Measurements from ENCODE around the gene LITAF. TPM values are rescaled to one million over a fixed set of nuclear protein-coding genes. Genes with fewer than 3 reads are reported as not detected.

Gene LITAF
- total and polyA plus RNA-seq, 4 donors, result 5.2 to 65.2 (median 36.0) TPM

- peaks cover 0 to 3% (median 0%) of the 10 kb centered on the region in 4 donors for H3K4me1 ChIP-seq (ENCODE audit: control insufficient read depth in 4 of 4, insufficient read depth in 4 of 4, low read length in 3 of 4)
- DNase-seq (ENCODE audit: low spot score), result no peak
Observed at GRCh38 chr16:11629071-11630030, 42.6 kb upstream of the LITAF start.

GRCh38 chr16:11627822-11628457 is 41.2 kb upstream of the LITAF start:
- Histone ChIP-seq H3K27ac (ENCODE audit: low read depth in 1 of 2, low read length in 2 of 2) (no peak overlapping the region), H3K4me3 (ENCODE audit: low read depth in 1 of 3, low read length in 3 of 3) (no peak overlapping the region), H3K4me1 (ENCODE audit: control insufficient read depth in 4 of 4, insufficient read depth in 4 of 4, low read length in 3 of 4) (peaks cover 0 to 3% (median 0%) of the 10 kb centered on the region in 4 donors), H3K9me3 (ENCODE audit: control insufficient read depth in 4 of 4, low read length in 3 of 4) (no peaks in the 10 kb centered on the region), H3K27me3 (ENCODE audit: control insufficient read depth in 4 of 4, insufficient read depth in 4 of 4, low read length in 3 of 4) (no peaks in the 10 kb centered on the region), H3K36me3 (ENCODE audit: control insufficient read depth in 4 of 4, insufficient read depth in 3 of 4, low read depth in 1 of 4, low read length in 3 of 4) (no peaks in the 10 kb centered on the region), H3K9ac (ENCODE audit: low read depth in 1 of 2, low read length in 2 of 2) (no peak overlapping the region)
- DNase-seq (ENCODE audit: low spot score), result no peak
- 89% methylated on average over 15 of the region's 15 CpGs for WGBS
- TF ChIP-seq JUND (IDR thresholded peaks at IDR 0.05), result no peak
- TF ChIP-seq HNF4A (conservative IDR thresholded peaks at IDR 0.05), result no peak
- TF ChIP-seq YY1 (IDR thresholded peaks at IDR 0.05), result no peak
- TF ChIP-seq, protein P1, sequence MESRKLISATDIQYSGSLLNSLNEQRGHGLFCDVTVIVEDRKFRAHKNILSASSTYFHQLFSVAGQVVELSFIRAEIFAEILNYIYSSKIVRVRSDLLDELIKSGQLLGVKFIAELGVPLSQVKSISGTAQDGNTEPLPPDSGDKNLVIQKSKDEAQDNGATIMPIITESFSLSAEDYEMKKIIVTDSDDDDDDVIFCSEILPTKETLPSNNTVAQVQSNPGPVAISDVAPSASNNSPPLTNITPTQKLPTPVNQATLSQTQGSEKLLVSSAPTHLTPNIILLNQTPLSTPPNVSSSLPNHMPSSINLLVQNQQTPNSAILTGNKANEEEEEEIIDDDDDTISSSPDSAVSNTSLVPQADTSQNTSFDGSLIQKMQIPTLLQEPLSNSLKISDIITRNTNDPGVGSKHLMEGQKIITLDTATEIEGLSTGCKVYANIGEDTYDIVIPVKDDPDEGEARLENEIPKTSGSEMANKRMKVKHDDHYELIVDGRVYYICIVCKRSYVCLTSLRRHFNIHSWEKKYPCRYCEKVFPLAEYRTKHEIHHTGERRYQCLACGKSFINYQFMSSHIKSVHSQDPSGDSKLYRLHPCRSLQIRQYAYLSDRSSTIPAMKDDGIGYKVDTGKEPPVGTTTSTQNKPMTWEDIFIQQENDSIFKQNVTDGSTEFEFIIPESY (IDR thresholded peaks at IDR 0.05), result no peak
- no peak for TF ChIP-seq MAX (IDR thresholded peaks at IDR 0.05)
- TF ChIP-seq, protein P2, sequence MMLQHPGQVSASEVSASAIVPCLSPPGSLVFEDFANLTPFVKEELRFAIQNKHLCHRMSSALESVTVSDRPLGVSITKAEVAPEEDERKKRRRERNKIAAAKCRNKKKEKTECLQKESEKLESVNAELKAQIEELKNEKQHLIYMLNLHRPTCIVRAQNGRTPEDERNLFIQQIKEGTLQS (IDR thresholded peaks at IDR 0.05), result no peak
- TF ChIP-seq FOXA2 (IDR thresholded peaks at IDR 0.05), result no peak
- TF ChIP-seq FOXA1 (IDR thresholded peaks at IDR 0.05), result no peak
- TF ChIP-seq NR2F2 (IDR thresholded peaks at IDR 0.05), result no peak
- TF ChIP-seq TAF1 (conservative IDR thresholded peaks at IDR 0.05), result no peak

More at GRCh38 chr16:11629071-11630030, 42.6 kb upstream of the LITAF start:
- H3K36me3 ChIP-seq (ENCODE audit: control insufficient read depth in 4 of 4, insufficient read depth in 3 of 4, low read depth in 1 of 4, low read length in 3 of 4), result no peaks in the 10 kb centered on the region
- H3K27ac ChIP-seq (ENCODE audit: low read depth in 1 of 2, low read length in 2 of 2), result peak overlapping the region in 1 of 2 donors; percentile 32
- no peak overlapping the region for H3K9ac ChIP-seq (ENCODE audit: low read depth in 1 of 2, low read length in 2 of 2)
- TF ChIP-seq FOXA1 (IDR thresholded peaks at IDR 0.05) (no peak), NR2F2 (IDR thresholded peaks at IDR 0.05) (no peak), FOXA2 (IDR thresholded peaks at IDR 0.05) (no peak), TAF1 (conservative IDR thresholded peaks at IDR 0.05) (no peak), EGR1 (IDR thresholded peaks at IDR 0.05; ENCODE audit: low read depth in 2 of 2) (no peak), JUND (IDR thresholded peaks at IDR 0.05) (no peak), RAD21 (IDR thresholded peaks at IDR 0.05) (no peak), MAX (IDR thresholded peaks at IDR 0.05) (no peak), HNF4G (IDR thresholded peaks at IDR 0.05) (no peak), GABPA (IDR thresholded peaks at IDR 0.05 in 1 of 2, conservative IDR thresholded peaks at IDR 0.05 in 1 of 2) (no peak)
- TF ChIP-seq, protein P1 (IDR thresholded peaks at IDR 0.05), result no peak
- WGBS, result 85% methylated on average over 23 of the region's 23 CpGs
- no peak overlapping the region for H3K4me3 ChIP-seq (ENCODE audit: low read depth in 1 of 3, low read length in 3 of 3)
- H3K9me3 ChIP-seq (ENCODE audit: control insufficient read depth in 4 of 4, low read length in 3 of 4), result no peaks in the 10 kb centered on the region
- H3K27me3 ChIP-seq (ENCODE audit: control insufficient read depth in 4 of 4, insufficient read depth in 4 of 4, low read length in 3 of 4), result no peaks in the 10 kb centered on the region
